ENCODE data around the gene IFIT1B. TPM values are rescaled to one million over a fixed set of nuclear protein-coding genes. Genes with fewer than 3 reads are reported as not detected.

IFIT1B gene
- total and polyA plus RNA-seq, 4 donors = 0.21 to 3.7 TPM; not detected in 2

DNA sequence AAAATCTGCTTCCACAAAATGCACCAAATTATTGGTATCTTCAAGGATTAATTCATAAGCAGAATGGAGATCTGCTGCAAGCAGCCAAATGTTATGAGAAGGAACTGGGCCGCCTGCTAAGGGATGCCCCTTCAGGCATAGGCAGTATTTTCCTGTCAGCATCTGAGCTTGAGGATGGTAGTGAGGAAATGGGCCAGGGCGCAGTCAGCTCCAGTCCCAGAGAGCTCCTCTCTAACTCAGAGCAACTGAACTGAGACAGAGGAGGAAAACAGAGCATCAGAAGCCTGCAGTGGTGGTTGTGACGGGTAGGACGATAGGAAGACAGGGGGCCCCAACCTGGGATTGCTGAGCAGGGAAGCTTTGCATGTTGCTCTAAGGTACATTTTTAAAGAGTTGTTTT, 38.0 kb upstream of the IFIT1B start:
- Histone ChIP-seq H3K36me3 (ENCODE audit: control insufficient read depth in 4 of 4, insufficient read depth in 4 of 4, low read length in 4 of 4) (peaks cover 13 to 25% (median 17%) of the 10 kb centered on the region in 4 donors), H3K9ac (ENCODE audit: insufficient read depth in 1 of 2, low read length in 2 of 2) (no peak overlapping the region), H3K4me3 (no peak overlapping the region), H3K27ac (ENCODE audit: low read depth in 1 of 2, low read length in 1 of 2) (no peak overlapping the region), H3K4me1 (ENCODE audit: control insufficient read depth in 5 of 5, insufficient read depth in 5 of 5, low read length in 5 of 5) (peaks cover 0 to 16% (median 0%) of the 10 kb centered on the region in 5 donors), H3K27me3 (ENCODE audit: control insufficient read depth in 3 of 3, insufficient read depth in 3 of 3, low read length in 2 of 3) (no peaks in the 10 kb centered on the region), H3K9me3 (ENCODE audit: control insufficient read depth in 4 of 4, insufficient read depth in 3 of 4, low read length in 3 of 4) (no peaks in the 10 kb centered on the region)
- DNase-seq (no peak), ATAC-seq (ENCODE audit: insufficient read depth, low FRiP score) (no peak)
- TF ChIP-seq, protein P1, sequence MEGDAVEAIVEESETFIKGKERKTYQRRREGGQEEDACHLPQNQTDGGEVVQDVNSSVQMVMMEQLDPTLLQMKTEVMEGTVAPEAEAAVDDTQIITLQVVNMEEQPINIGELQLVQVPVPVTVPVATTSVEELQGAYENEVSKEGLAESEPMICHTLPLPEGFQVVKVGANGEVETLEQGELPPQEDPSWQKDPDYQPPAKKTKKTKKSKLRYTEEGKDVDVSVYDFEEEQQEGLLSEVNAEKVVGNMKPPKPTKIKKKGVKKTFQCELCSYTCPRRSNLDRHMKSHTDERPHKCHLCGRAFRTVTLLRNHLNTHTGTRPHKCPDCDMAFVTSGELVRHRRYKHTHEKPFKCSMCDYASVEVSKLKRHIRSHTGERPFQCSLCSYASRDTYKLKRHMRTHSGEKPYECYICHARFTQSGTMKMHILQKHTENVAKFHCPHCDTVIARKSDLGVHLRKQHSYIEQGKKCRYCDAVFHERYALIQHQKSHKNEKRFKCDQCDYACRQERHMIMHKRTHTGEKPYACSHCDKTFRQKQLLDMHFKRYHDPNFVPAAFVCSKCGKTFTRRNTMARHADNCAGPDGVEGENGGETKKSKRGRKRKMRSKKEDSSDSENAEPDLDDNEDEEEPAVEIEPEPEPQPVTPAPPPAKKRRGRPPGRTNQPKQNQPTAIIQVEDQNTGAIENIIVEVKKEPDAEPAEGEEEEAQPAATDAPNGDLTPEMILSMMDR (IDR thresholded peaks at IDR 0.05; ENCODE audit: control extremely low read depth, extremely low read depth) = no peak
- 90 to 98% methylated on average over 4 of the region's 4 CpGs for WGBS, 2 donors

DNA sequence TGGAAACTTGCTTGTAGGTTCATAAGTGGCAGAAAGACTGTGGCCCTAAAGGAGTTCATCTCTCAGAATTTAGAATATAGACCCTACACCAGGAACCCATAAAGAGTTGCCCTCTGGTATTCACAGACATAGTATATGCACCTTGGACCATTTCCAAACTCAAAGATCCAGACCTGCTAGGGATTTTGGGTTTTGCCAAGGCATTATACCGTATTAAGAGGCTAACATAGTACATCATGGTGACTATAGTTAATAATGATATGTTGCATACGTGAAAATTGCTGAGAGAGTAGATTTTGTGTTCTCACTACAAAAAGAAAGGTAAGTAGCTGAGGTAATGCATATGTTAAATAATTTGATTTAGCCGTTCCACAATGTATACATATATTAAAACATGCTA, 36.2 kb upstream of the IFIT1B start:
- ATAC-seq (ENCODE audit: insufficient read depth, low FRiP score) = no peak
- Histone ChIP-seq H3K4me3 (no peak overlapping the region), H3K27ac (ENCODE audit: low read depth in 1 of 2, low read length in 1 of 2) (no peak overlapping the region), H3K9me3 (ENCODE audit: control insufficient read depth in 4 of 4, insufficient read depth in 3 of 4, low read length in 3 of 4) (no peaks in the 10 kb centered on the region), H3K36me3 (ENCODE audit: control insufficient read depth in 4 of 4, insufficient read depth in 4 of 4, low read length in 4 of 4) (peaks cover 13 to 25% (median 17%) of the 10 kb centered on the region in 4 donors), H3K9ac (ENCODE audit: insufficient read depth in 1 of 2, low read length in 2 of 2) (no peak overlapping the region), H3K4me1 (ENCODE audit: control insufficient read depth in 5 of 5, insufficient read depth in 5 of 5, low read length in 5 of 5) (peaks cover 3 to 9% (median 7%) of the 10 kb centered on the region in 5 donors), H3K27me3 (ENCODE audit: control insufficient read depth in 3 of 3, insufficient read depth in 3 of 3, low read length in 2 of 3) (no peaks in the 10 kb centered on the region)
- TF ChIP-seq, protein P1 (IDR thresholded peaks at IDR 0.05; ENCODE audit: control extremely low read depth, extremely low read depth) = no peak
- DNase-seq = no peak
- 93 to 96% methylated on average over 3 of the region's 3 CpGs for WGBS, 2 donors

DNA sequence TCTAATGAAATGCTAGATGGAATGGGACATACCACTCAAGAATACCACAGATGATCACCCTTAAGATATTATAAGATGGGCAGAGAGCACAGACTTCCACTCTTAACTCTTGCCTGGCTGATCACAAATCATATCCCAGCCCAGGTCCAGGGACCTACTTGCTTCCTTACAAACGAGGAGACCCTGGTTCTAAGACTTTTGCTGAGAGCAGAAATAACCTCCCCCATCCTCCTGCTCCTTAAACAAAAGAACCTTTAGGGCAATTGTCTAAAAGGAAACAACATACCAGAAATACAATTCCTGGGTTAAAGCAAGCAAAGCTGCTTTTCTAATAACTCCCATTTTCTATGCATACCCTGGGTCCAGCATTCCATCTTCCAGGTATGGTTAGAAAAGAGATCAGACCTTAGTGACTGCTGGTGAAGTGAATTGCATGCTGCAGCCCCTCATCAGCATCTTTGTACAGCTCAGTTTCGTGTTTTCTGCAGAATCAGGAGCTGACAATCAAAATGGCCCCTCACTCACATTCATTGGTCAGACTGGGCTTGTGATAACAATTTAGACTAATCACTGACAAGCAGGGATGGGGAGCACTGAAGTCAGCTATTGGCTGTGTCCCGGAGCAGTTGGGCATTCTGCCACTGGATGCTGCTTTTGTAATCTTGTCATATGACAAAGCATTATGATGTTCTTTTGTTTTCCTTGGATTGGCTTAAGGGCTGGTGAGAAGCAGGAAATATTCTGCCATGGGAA, 35.5 kb upstream of the IFIT1B start:
- TF ChIP-seq, protein P1 (IDR thresholded peaks at IDR 0.05; ENCODE audit: control extremely low read depth, extremely low read depth) = no peak
- no peak for ATAC-seq (ENCODE audit: insufficient read depth, low FRiP score)
- peak in 2 of 3 donors; percentile 40 to 59 for DNase-seq
- no peak overlapping the region for H3K9ac ChIP-seq (ENCODE audit: insufficient read depth in 1 of 2, low read length in 2 of 2)
- H3K27ac ChIP-seq (ENCODE audit: low read depth in 1 of 2, low read length in 1 of 2) = no peak overlapping the region
- H3K36me3 ChIP-seq (ENCODE audit: control insufficient read depth in 4 of 4, insufficient read depth in 4 of 4, low read length in 4 of 4) = peaks cover 13 to 23% (median 17%) of the 10 kb centered on the region in 4 donors
- no peaks in the 10 kb centered on the region for H3K27me3 ChIP-seq (ENCODE audit: control insufficient read depth in 3 of 3, insufficient read depth in 3 of 3, low read length in 2 of 3)
- WGBS, 2 donors = 68 to 74% methylated on average over 3 of the region's 3 CpGs
- H3K4me3 ChIP-seq = no peak overlapping the region
- H3K4me1 ChIP-seq (ENCODE audit: control insufficient read depth in 5 of 5, insufficient read depth in 5 of 5, low read length in 5 of 5) = peaks cover 4 to 9% (median 9%) of the 10 kb centered on the region in 5 donors
- no peaks in the 10 kb centered on the region for H3K9me3 ChIP-seq (ENCODE audit: control insufficient read depth in 4 of 4, insufficient read depth in 3 of 4, low read length in 3 of 4)

Data from lung (tissue), 12 donors.